H1 (cell line): Measurements from ENCODE around the gene PARP1. TPM values are rescaled to one million over a fixed set of nuclear protein-coding genes. Genes with fewer than 3 reads are reported as not detected.

Source experiments
- CTCF ChIA-PET: fragments of 300-600 bp; sonication (Branson Sonifier 250); formaldehyde crosslinking; loops from one replicate; lab custom pipeline; 2021; ENCODE audit not compliant: partially characterized antibody; lab: Charles Lee
- POLR2A ChIA-PET: fragments of 300-600 bp; sonication (Branson Sonifier 250); formaldehyde crosslinking; loops from one replicate; lab custom pipeline; 2021; ENCODE audit warnings: inconsistent platforms; ENCODE audit not compliant: partially characterized antibody; lab: Charles Lee
- DNase-seq, 2 experiments: peaks; one replicate each; pipeline versions ENCODE4 v3.0.0 to v3.0.0-alpha.2; 2010 to 2022; ENCODE audit warnings: low spot score in 2 of 2, low read depth in 1 of 2, mixed read lengths in 1 of 2
- FAIRE-seq: peaks from 2 replicates; lab custom pipeline; 2011; peaks lifted over from hg19 to GRCh38; lab: Jason Lieb, UNC
- H2AFZ ChIP-seq: 2 replicates; pipeline ENCODE4 v1.8.1; 2012; ENCODE audit warnings: low read length, inconsistent platforms
- H2AK5ac ChIP-seq: 2 replicates; pipeline ENCODE4 v1.6.1; 2013; ENCODE audit warnings: low read depth, low read length
- H2BK120ac ChIP-seq: replicated peaks from 2 replicates; pipeline ENCODE3; 2013; ENCODE audit warnings: low read depth, low read length, inconsistent platforms
- H2BK12ac ChIP-seq: 2 replicates; pipeline ENCODE4 v1.6.1; 2013; ENCODE audit warnings: low read depth, low read length
- H2BK15ac ChIP-seq: 2 replicates; pipeline ENCODE4 v1.6.1; 2013; ENCODE audit warnings: low read length
- H2BK20ac ChIP-seq: 2 replicates; pipeline ENCODE4 v1.6.1; 2013; ENCODE audit warnings: low read length
- H2BK5ac ChIP-seq: 2 replicates; pipeline ENCODE4 v1.6.1; 2013; ENCODE audit warnings: low read depth, low read length
- H3K14ac ChIP-seq: 2 replicates; pipeline ENCODE4 v1.6.1; 2013; ENCODE audit warnings: inconsistent platforms; ENCODE audit not compliant: insufficient read length
- H3K18ac ChIP-seq: 2 replicates; pipeline ENCODE4 v1.6.1; 2013; ENCODE audit warnings: low read length; ENCODE audit errors: extremely low read depth
- H3K23ac ChIP-seq: 2 replicates; pipeline ENCODE4 v1.6.1; 2013; ENCODE audit warnings: inconsistent platforms; ENCODE audit not compliant: insufficient read length
- H3K23me2 ChIP-seq: 2 replicates; pipeline ENCODE4 v1.6.1; 2013; ENCODE audit warnings: low read depth, low read length
- H3K27ac ChIP-seq: 2 replicates; pipeline ENCODE4 v1.6.1; 2011; ENCODE audit warnings: low read depth, low read length, inconsistent platforms
- H3K27me3 ChIP-seq, 4 experiments: replicated peaks in 1 of 4; 1 replicate in 1 of 4; 2 replicates in 3 of 4; pipeline versions ENCODE4 v1.6.1 to v1.8.1; 2011 to 2013; ENCODE audit warnings: low read length in 3 of 4, mild to moderate bottlenecking in 3 of 4, inconsistent platforms in 2 of 4, mixed read lengths in 2 of 4, moderate library complexity in 1 of 4; ENCODE audit not compliant: control insufficient read depth in 3 of 4, insufficient read depth in 3 of 4; ENCODE audit errors: extremely low read depth in 1 of 4
- H3K36me3 ChIP-seq, 4 experiments: 2 replicates each; pipeline versions ENCODE4 v1.6.1 to v1.8.1; 2011 to 2013; ENCODE audit warnings: mild to moderate bottlenecking in 4 of 4, low read length in 3 of 4, moderate library complexity in 2 of 4, control low read depth in 1 of 4, inconsistent platforms in 1 of 4; ENCODE audit not compliant: insufficient read depth in 4 of 4, control insufficient read depth in 2 of 4
- H3K4ac ChIP-seq: replicated peaks from 2 replicates; pipeline ENCODE3; 2013; ENCODE audit warnings: low read length, low read depth, mixed read lengths, inconsistent platforms; ENCODE audit not compliant: insufficient read length
- H3K4me1 ChIP-seq, 4 experiments: replicated peaks in 1 of 4; 1 replicate in 1 of 4; 2 replicates in 3 of 4; pipeline versions ENCODE4 v1.6.1 to v1.8.1; 2011 to 2013; ENCODE audit warnings: low read length in 3 of 4, inconsistent platforms in 2 of 4, mixed read lengths in 1 of 4; ENCODE audit not compliant: insufficient read depth in 4 of 4, control insufficient read depth in 3 of 4
- H3K4me2 ChIP-seq, 2 experiments: 2 replicates each; pipeline versions ENCODE4 v1.6.1 to v1.8.1; 2011 to 2013; ENCODE audit warnings: low read depth in 2 of 2, low read length in 2 of 2, control low read depth in 1 of 2, inconsistent platforms in 1 of 2, mild to moderate bottlenecking in 1 of 2; ENCODE audit not compliant: insufficient read depth in 1 of 2
- H3K4me3 ChIP-seq, 4 experiments: fragments of 200-600, 300-600 bp in 1 of 4; sonication (generic), shearing (Covaris generic), sonication (Bioruptor Twin) in 1 of 4; 2 replicates each; pipeline versions ENCODE4 v1.5.1 to v1.8.1; 2011 to 2016; ENCODE audit warnings: low read length in 4 of 4, low read depth in 3 of 4, control low read depth in 2 of 4, inconsistent platforms in 2 of 4, mild to moderate bottlenecking in 2 of 4, mixed read lengths in 1 of 4, moderate library complexity in 1 of 4; ENCODE audit not compliant: insufficient read depth in 2 of 4; ENCODE audit errors: extremely low read depth in 1 of 4
- H3K56ac ChIP-seq: replicated peaks from 2 replicates; pipeline ENCODE3; 2013; ENCODE audit warnings: low read depth, mild to moderate bottlenecking, mixed read lengths, low read length, inconsistent platforms; ENCODE audit not compliant: insufficient read length
- H3K79me1 ChIP-seq: 2 replicates; pipeline ENCODE4 v1.6.1; 2013; ENCODE audit warnings: low read depth, low read length, control low read depth
- H3K79me2 ChIP-seq, 2 experiments: 2 replicates each; pipeline versions ENCODE4 v1.6.1 to v1.8.1; 2012 to 2013; ENCODE audit warnings: low read length in 2 of 2, mild to moderate bottlenecking in 2 of 2, inconsistent platforms in 1 of 2; ENCODE audit not compliant: insufficient read depth in 2 of 2, control insufficient read depth in 1 of 2
- H3K9ac ChIP-seq, 4 experiments: replicated peaks in 1 of 4; 1 replicate in 1 of 4; 2 replicates in 3 of 4; pipeline versions ENCODE4 v1.6.1 to v1.8.1; 2011 to 2013; ENCODE audit warnings: low read depth in 3 of 4, low read length in 3 of 4, control low read depth in 2 of 4, mild to moderate bottlenecking in 2 of 4, moderate library complexity in 2 of 4, inconsistent platforms in 1 of 4; ENCODE audit errors: extremely low read depth in 1 of 4
- H3K9me3 ChIP-seq, 2 experiments: 2 replicates each; pipeline versions ENCODE4 v1.6.1 to v1.8.1; 2012 to 2013; ENCODE audit warnings: mild to moderate bottlenecking in 2 of 2, moderate library complexity in 2 of 2, control low read depth in 1 of 2, inconsistent platforms in 1 of 2, low read depth in 1 of 2, low read length in 1 of 2, mixed read lengths in 1 of 2; ENCODE audit not compliant: insufficient read depth in 2 of 2
- H4K20me1 ChIP-seq, 2 experiments: replicated peaks in 1 of 2; 2 replicates each; pipeline versions ENCODE3 to v1.8.1; 2011 to 2013; ENCODE audit warnings: inconsistent platforms in 2 of 2, low read length in 2 of 2, mild to moderate bottlenecking in 1 of 2; ENCODE audit not compliant: insufficient read depth in 2 of 2, control insufficient read depth in 1 of 2
- H4K5ac ChIP-seq: 2 replicates; pipeline ENCODE4 v1.6.1; 2013; ENCODE audit warnings: low read length, low read depth, mixed read lengths, inconsistent platforms; ENCODE audit not compliant: insufficient read length
- H4K8ac ChIP-seq: 2 replicates; pipeline ENCODE4 v1.8.0; 2013; ENCODE audit warnings: mild to moderate bottlenecking, moderate library complexity, low read length, inconsistent platforms; ENCODE audit not compliant: insufficient read depth; ENCODE audit errors: extremely low read depth
- H4K91ac ChIP-seq: replicated peaks from 2 replicates; pipeline ENCODE3; 2013; ENCODE audit warnings: low read length, mixed read lengths, inconsistent platforms; ENCODE audit not compliant: insufficient read length
- HDAC2 ChIP-seq, 2 experiments: fragments of 300-600 bp in 1 of 2; sonication (generic) in 1 of 2; IDR thresholded peaks; 2 replicates each; pipeline ENCODE4 v1.6.1; 2011 to 2012; ENCODE audit warnings: low read depth in 2 of 2, low read length in 2 of 2, mild to moderate bottlenecking in 2 of 2, moderate library complexity in 2 of 2, borderline replicate concordance in 1 of 2, inconsistent platforms in 1 of 2
- SIX5 ChIP-seq: IDR thresholded peaks from 2 replicates; pipeline ENCODE4 v1.6.1; 2011; ENCODE audit warnings: mild to moderate bottlenecking, low read depth, low read length
- SP4 ChIP-seq: IDR thresholded peaks from 2 replicates; pipeline ENCODE4 v1.6.1; 2012; ENCODE audit warnings: low read length, inconsistent platforms
- TAF1 ChIP-seq: IDR thresholded peaks from 2 replicates; pipeline ENCODE4 v1.6.1; 2011; ENCODE audit warnings: mild to moderate bottlenecking, low read depth, low read length
- WGBS, 2 experiments: shearing (Covaris generic) in 1 of 2; methylation state at CpG; one replicate each; pipeline versions ENCODE4 v1.1.6 to v1.1.7; 2013 to 2015; ENCODE audit warnings: low lambda C conversion rate in 2 of 2, mixed read lengths in 2 of 2, inconsistent platforms in 1 of 2, low coverage in 1 of 2, missing lambda C conversion rate in 1 of 2; ENCODE audit not compliant: insufficient replicate concordance in 2 of 2, insufficient coverage in 1 of 2, insufficient read length in 1 of 2; ENCODE audit errors: extremely low coverage in 1 of 2, missing lambda C conversion rate in 1 of 2; 5-methylcytosine and 5-hydroxymethylcytosine counted together
- polyA plus RNA-seq, 7 experiments: library from polyadenylated mRNA; depleted of rRNA in 3 of 7; stranded (reverse) in 5 of 7; unstranded in 2 of 7; fragments of >200 nt in 5 of 7; fragments of 200-250 nt in 2 of 7; gene quantifications; 1 replicate in 5 of 7; 2 replicates in 1 of 7; 4 replicates in 1 of 7; pipeline versions ENCODE4 v1.2.1 to v1.2.3, GENCODE V29; 2011 to 2013; ENCODE audit warnings: missing spikeins in 2 of 7, mixed read lengths in 2 of 7
- total RNA-seq: library from RNA; stranded (reverse); fragmentation: NEBNext Ultra II Directional; extraction: Animal tissue kit (Norgen Biotek cat#: 25700); gene quantifications from 2 replicates; pipeline ENCODE4 v1.2.1, GENCODE V29; 2021
- TF ChIP-seq, protein P1 (sequence below): IDR thresholded peaks from 2 replicates; pipeline ENCODE4 v1.6.1; 2011; ENCODE audit warnings: low read length, improper control_type of control experiment
- TF ChIP-seq, protein P2 (sequence below): IDR thresholded peaks from 2 replicates; pipeline ENCODE4 v1.6.1; 2012; ENCODE audit warnings: inconsistent platforms

PARP1 gene
- total and polyA plus RNA-seq, 2 of the 8 experiments (the other 6 are each of a cell fraction or from before 2014, with no cell fraction given), result 416 to 441 TPM

DNA sequence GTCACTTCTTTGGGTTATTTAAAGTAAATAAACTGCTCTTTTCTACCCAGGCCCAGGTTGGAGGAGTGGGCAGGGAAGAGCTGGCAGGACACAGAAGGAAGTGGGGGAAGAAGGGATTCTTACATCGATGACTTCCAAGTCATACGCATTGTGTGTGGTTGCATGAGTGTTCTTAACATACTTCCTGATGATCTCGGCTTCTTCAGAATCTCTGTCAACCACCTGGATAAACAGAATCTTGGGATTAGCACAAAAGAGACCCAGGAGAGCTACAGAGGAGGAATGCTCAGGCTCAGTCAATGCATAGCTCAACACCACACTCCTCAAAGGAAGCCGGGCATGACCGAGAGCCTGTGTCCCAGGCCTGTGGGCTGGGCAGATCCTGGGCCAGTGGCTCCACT is 42.1 kb downstream of the PARP1 start:
- H3K4me2 ChIP-seq, result no peak overlapping the region
- no peak overlapping the region for H2BK5ac ChIP-seq
- TF ChIP-seq, protein P1, sequence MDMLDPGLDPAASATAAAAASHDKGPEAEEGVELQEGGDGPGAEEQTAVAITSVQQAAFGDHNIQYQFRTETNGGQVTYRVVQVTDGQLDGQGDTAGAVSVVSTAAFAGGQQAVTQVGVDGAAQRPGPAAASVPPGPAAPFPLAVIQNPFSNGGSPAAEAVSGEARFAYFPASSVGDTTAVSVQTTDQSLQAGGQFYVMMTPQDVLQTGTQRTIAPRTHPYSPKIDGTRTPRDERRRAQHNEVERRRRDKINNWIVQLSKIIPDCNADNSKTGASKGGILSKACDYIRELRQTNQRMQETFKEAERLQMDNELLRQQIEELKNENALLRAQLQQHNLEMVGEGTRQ, result no peak
- no peak for TF ChIP-seq TAF1
- TF ChIP-seq SP4, result no peak
- TF ChIP-seq HDAC2 (IDR thresholded peaks at IDR 0.05; ENCODE audit: borderline replicate concordance in 1 of 2, low read depth in 2 of 2, low read length in 2 of 2), result no peak
- no peak for TF ChIP-seq SIX5
- TF ChIP-seq, protein P2, sequence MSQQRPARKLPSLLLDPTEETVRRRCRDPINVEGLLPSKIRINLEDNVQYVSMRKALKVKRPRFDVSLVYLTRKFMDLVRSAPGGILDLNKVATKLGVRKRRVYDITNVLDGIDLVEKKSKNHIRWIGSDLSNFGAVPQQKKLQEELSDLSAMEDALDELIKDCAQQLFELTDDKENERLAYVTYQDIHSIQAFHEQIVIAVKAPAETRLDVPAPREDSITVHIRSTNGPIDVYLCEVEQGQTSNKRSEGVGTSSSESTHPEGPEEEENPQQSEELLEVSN, result no peak
- H3K4me3 ChIP-seq, result no peak overlapping the region
- H2AFZ ChIP-seq, result no peak overlapping the region
- H2AK5ac ChIP-seq, result no peak overlapping the region
- H3K18ac ChIP-seq, result no peak overlapping the region
- H3K4me1 ChIP-seq, result no peaks in the 10 kb centered on the region
- H3K56ac ChIP-seq, result no peak overlapping the region
- H4K5ac ChIP-seq, result no peak overlapping the region
- H3K9ac ChIP-seq, result no peak overlapping the region
- 88% methylated on average over 5 of the region's 5 CpGs; no CpG with 5 or more reads in 1 of the 2 experiments for WGBS, 2 experiments
- H2BK20ac ChIP-seq, result no peak overlapping the region
- DNase-seq (no peak), FAIRE-seq (no peak)
- H3K79me2 ChIP-seq, result no peaks in the 10 kb centered on the region
- H2BK120ac ChIP-seq, result no peak overlapping the region
- H2BK15ac ChIP-seq, result no peak overlapping the region
- no peaks in the 10 kb centered on the region for H3K27me3 ChIP-seq
- no peaks in the 10 kb centered on the region for H3K9me3 ChIP-seq
- ChIA-PET POLR2A (interaction anchor here (3.2 kb wide), 1 partner anchor 19 kb away, joined by 13 read pairs; no protein-coding TSS in a partner anchor), CTCF (interaction anchor here (0.9 kb wide), 1 partner anchor 25 kb away, joined by 3 read pairs; no protein-coding TSS in a partner anchor)
- no peak overlapping the region for H3K23ac ChIP-seq
- H3K36me3 ChIP-seq, result peaks cover 64 to 100% (median 92%) of the 10 kb centered on the region in 4 experiments
- no peaks in the 10 kb centered on the region for H3K79me1 ChIP-seq
- no peak overlapping the region for H3K4ac ChIP-seq
- no peaks in the 10 kb centered on the region for H3K23me2 ChIP-seq
- H4K8ac ChIP-seq, result no peak overlapping the region
- H3K27ac ChIP-seq, result no peak overlapping the region
- no peak overlapping the region for H3K14ac ChIP-seq
- no peak overlapping the region for H2BK12ac ChIP-seq
- H4K91ac ChIP-seq, result no peak overlapping the region
- peaks cover 7 to 9% of the 10 kb centered on the region in 2 experiments for H4K20me1 ChIP-seq
